ENCODE results near the gene LIN7B. TPM values are rescaled to one million over a fixed set of nuclear protein-coding genes. Genes with fewer than 3 reads are reported as not detected.

The LIN7B gene
- polyA plus RNA-seq, 10 donors, result 8.1 to 14.5 (median 9.8) TPM

DNA sequence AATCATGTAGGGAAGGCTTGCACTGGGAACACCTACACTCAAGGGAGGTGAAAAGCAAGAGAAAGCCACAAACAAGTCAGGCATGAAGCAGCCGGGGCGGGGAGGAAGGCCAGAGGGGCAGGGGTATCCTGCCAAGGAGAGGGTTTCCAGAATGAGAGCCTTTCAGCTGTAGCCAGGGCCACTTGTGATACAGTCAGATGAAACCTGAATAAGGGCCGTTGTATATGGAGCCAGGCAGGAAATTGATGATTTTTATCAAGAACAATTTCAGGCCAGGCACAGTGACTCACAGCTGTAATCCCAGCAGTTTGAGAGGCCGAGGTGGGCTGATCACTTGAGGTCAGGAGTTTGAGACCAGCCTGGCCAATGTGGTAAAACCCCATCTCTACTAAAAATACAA is 47.8 kb downstream of the LIN7B start:
- DNase-seq, result no peak

GRCh38 chr19:49165111-49165750 is 51.1 kb downstream of the LIN7B start:
- peak in 1 of 3 donors; percentile 41 for DNase-seq

- DNase-seq, result peak in 1 of 3 donors; percentile 25
These were observed 51.7 kb downstream of the LIN7B start for GRCh38 chr19:49165865-49166301.

- DNase-seq, result no peak
These were observed 53.8 kb downstream of the LIN7B start for GRCh38 chr19:49167857-49168409.

Other genes starting within 250 kb of the LIN7B start
- gene PLEKHA4, start 245.8 kb upstream of the LIN7B start, polyA plus RNA-seq (ENCODE audit: insufficient read length in 10 of 10), result 10 to 100 TPM; 23.6 to 43.5 (median 33.1) TPM
- gene PPP1R15A, start 241.9 kb upstream of the LIN7B start, polyA plus RNA-seq (ENCODE audit: insufficient read length in 10 of 10), result 10 to 100 TPM; 44.3 to 79.0 (median 62.4) TPM
- under 1 TPM in 5 of 10 donors, not detected in 5; 0.16 to 0.54 (median 0.30) TPM for gene TULP2, start 215.6 kb upstream of the LIN7B start, polyA plus RNA-seq (ENCODE audit: insufficient read length in 10 of 10)
- gene NUCB1, start 214.1 kb upstream of the LIN7B start, polyA plus RNA-seq (ENCODE audit: insufficient read length in 10 of 10), result 100 to 1,000 TPM; 118 to 190 (median 146) TPM
- under 1 TPM in 9 of 10 donors, not detected in 1; 0.15 to 0.80 (median 0.39) TPM for gene DHDH, start 180.7 kb upstream of the LIN7B start, polyA plus RNA-seq (ENCODE audit: insufficient read length in 10 of 10)
- 10 to 100 TPM; 32.8 to 56.5 (median 42.7) TPM for gene BAX, start 159.5 kb upstream of the LIN7B start, polyA plus RNA-seq (ENCODE audit: insufficient read length in 10 of 10)
- gene FTL, start 149.1 kb upstream of the LIN7B start, polyA plus RNA-seq (ENCODE audit: insufficient read length in 10 of 10), result 100 to 1,000 TPM; 520 to 975 (median 659) TPM
- gene GYS1, start 121.1 kb upstream of the LIN7B start, polyA plus RNA-seq (ENCODE audit: insufficient read length in 10 of 10), result 100 to 1,000 TPM in 2 of 10 donors, 10 to 100 TPM in 8; 52.5 to 103 (median 84.0) TPM
- 10 to 100 TPM; 43.8 to 73.4 (median 52.0) TPM for gene RUVBL2, start 120.5 kb upstream of the LIN7B start, polyA plus RNA-seq (ENCODE audit: insufficient read length in 10 of 10)
- gene LHB, start 97.3 kb upstream of the LIN7B start, polyA plus RNA-seq (ENCODE audit: insufficient read length in 10 of 10), result under 1 TPM in 1 of 10 donors, not detected in 9; 0.34 TPM
- gene CGB3, start 90.0 kb upstream of the LIN7B start, polyA plus RNA-seq (ENCODE audit: insufficient read length in 10 of 10), result under 1 TPM in 2 of 10 donors, not detected in 8; 0.19 to 0.54 TPM
- under 1 TPM in 1 of 10 donors, not detected in 9; 0.49 TPM for gene CGB2, start 82.5 kb upstream of the LIN7B start, polyA plus RNA-seq (ENCODE audit: insufficient read length in 10 of 10)
- gene CGB1, start 77.5 kb upstream of the LIN7B start, polyA plus RNA-seq (ENCODE audit: insufficient read length in 10 of 10), result under 1 TPM in 1 of 10 donors, not detected in 9; 0.90 TPM
- 1 to 10 TPM in 4 of 10 donors, under 1 TPM in 1, not detected in 5; 0.44 to 2.1 (median 1.5) TPM for gene CGB5, start 70.5 kb upstream of the LIN7B start, polyA plus RNA-seq (ENCODE audit: insufficient read length in 10 of 10)
- gene CGB8, start 65.3 kb upstream of the LIN7B start, polyA plus RNA-seq (ENCODE audit: insufficient read length in 10 of 10), result 1 to 10 TPM in 2 of 10 donors, under 1 TPM in 3, not detected in 5; 0.40 to 1.6 (median 0.82) TPM
- 1 to 10 TPM in 3 of 10 donors, under 1 TPM in 7; 0.50 to 1.5 (median 0.66) TPM for gene CGB7, start 56.6 kb upstream of the LIN7B start, polyA plus RNA-seq (ENCODE audit: insufficient read length in 10 of 10)
- gene NTF4, start 49.6 kb upstream of the LIN7B start, polyA plus RNA-seq (ENCODE audit: insufficient read length in 10 of 10), result 1 to 10 TPM; 2.4 to 5.8 (median 3.8) TPM
- gene KCNA7, start 41.7 kb upstream of the LIN7B start, polyA plus RNA-seq (ENCODE audit: insufficient read length in 10 of 10), result 1 to 10 TPM; 3.3 to 9.4 (median 7.1) TPM
- gene SNRNP70, start 28.9 kb upstream of the LIN7B start, polyA plus RNA-seq (ENCODE audit: insufficient read length in 10 of 10), result 100 to 1,000 TPM; 136 to 261 (median 187) TPM
- gene C19orf73, start 4.8 kb downstream of the LIN7B start, polyA plus RNA-seq (ENCODE audit: insufficient read length in 10 of 10), result 1 to 10 TPM in 1 of 10 donors, under 1 TPM in 7, not detected in 2; 0.26 to 1.4 (median 0.64) TPM
- 10 to 100 TPM in 1 of 10 donors, 1 to 10 TPM in 9; 3.4 to 11.9 (median 6.6) TPM for gene PPFIA3, start 5.2 kb downstream of the LIN7B start, polyA plus RNA-seq (ENCODE audit: insufficient read length in 10 of 10)
- gene HRC, start 41.0 kb downstream of the LIN7B start, polyA plus RNA-seq (ENCODE audit: insufficient read length in 10 of 10), result 100 to 1,000 TPM in 9 of 10 donors, 10 to 100 TPM in 1; 77.6 to 154 (median 138) TPM
- gene TRPM4, start 43.4 kb downstream of the LIN7B start, polyA plus RNA-seq (ENCODE audit: insufficient read length in 10 of 10), result 10 to 100 TPM; 16.8 to 66.3 (median 31.4) TPM
- 1 to 10 TPM in 7 of 10 donors, under 1 TPM in 3; 0.68 to 2.7 (median 2.0) TPM for gene SLC6A16, start 210.8 kb downstream of the LIN7B start, polyA plus RNA-seq (ENCODE audit: insufficient read length in 10 of 10)
- gene CD37, start 221.0 kb downstream of the LIN7B start, polyA plus RNA-seq (ENCODE audit: insufficient read length in 10 of 10), result 10 to 100 TPM; 13.5 to 37.3 (median 21.0) TPM
- 10 to 100 TPM; 42.6 to 80.6 (median 64.0) TPM for gene TEAD2, start 248.0 kb downstream of the LIN7B start, polyA plus RNA-seq (ENCODE audit: insufficient read length in 10 of 10)
- 1 to 10 TPM; 1.3 to 2.7 (median 1.8) TPM for gene DKKL1, start 249.5 kb downstream of the LIN7B start, polyA plus RNA-seq (ENCODE audit: insufficient read length in 10 of 10)